Measurements from ENCODE around the gene ABCD3.

DNA sequence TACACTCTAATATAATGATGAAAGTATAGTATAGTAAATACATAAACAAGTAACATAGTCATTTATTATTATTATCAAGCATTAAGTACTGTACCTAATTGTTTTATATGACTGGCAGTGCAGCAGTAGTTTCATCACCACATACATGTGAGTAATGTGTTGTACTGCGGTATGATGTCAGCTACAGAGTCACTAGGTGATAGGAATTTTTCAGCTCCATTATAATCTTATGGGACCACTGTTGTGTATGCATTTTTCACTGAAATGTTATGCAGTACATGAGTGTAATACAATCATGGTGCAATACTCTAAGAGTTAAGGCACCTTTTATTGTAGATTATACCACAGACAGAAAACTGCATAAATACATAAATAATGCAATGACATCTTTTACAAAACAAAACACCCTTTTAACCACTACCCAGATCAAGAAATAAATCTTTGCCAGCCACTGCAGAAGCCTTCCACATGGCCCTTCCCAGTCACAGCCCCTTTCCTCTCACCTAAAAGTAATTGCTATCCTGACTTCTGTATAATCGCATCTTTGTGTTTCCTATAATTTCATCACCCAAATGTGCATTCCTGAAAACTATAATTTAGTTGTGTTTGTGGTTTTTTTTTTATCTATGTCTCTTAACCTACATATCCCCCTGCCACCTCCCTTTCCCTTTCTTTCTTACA is 16.3 kb downstream of the ABCD3 start:
- no peak for TF ChIP-seq EZH2 (IDR thresholded peaks at IDR 0.05; ENCODE audit: insufficient read depth, poor library complexity, severe bottlenecking)
- no peak for TF ChIP-seq EZH2phosphoT487 (IDR thresholded peaks at IDR 0.05; ENCODE audit: insufficient read depth, low read depth)

Data from GM23248 (cell line).